DOHH2 (cell line): ENCODE data around the gene FAM228B.

Source experiments
- H3F3A ChIP-seq: fragments of 200-600 bp; sonication (generic), shearing (Covaris generic); 2 replicates; pipeline ENCODE4 v1.6.0; 2016; ENCODE audit warnings: antibody characterized with exemption, mild to moderate bottlenecking; ENCODE audit not compliant: control insufficient read depth, insufficient read depth
- H3K27ac ChIP-seq: fragments of 200-600 bp; sonication (generic); 2 replicates; pipeline ENCODE4 v1.5.1; 2014; ENCODE audit warnings: low read depth, mild to moderate bottlenecking, low read length, moderate library complexity
- H3K27me3 ChIP-seq: fragments of 200-600 bp; sonication (generic); 2 replicates; pipeline ENCODE4 v1.6.1; 2014; ENCODE audit warnings: mild to moderate bottlenecking, low read length, mixed read lengths; ENCODE audit not compliant: control insufficient read depth
- H3K36me3 ChIP-seq: fragments of 200-600 bp; sonication (generic); 2 replicates; pipeline ENCODE4 v1.6.1; 2014; ENCODE audit warnings: mild to moderate bottlenecking, low read length, moderate library complexity, mixed read lengths; ENCODE audit not compliant: control insufficient read depth
- H3K4me1 ChIP-seq: fragments of 200-600 bp; sonication (generic); 2 replicates; pipeline ENCODE4 v1.6.1; 2014; ENCODE audit warnings: mild to moderate bottlenecking, low read length, mixed read lengths; ENCODE audit not compliant: control insufficient read depth
- H3K4me2 ChIP-seq: fragments of 200-600 bp; sonication (generic); 2 replicates; pipeline ENCODE4 v1.6.0; 2014; ENCODE audit warnings: mild to moderate bottlenecking, low read length, moderate library complexity
- H3K4me3 ChIP-seq: fragments of 200-600 bp; sonication (generic); 2 replicates; pipeline ENCODE4 v1.5.1; 2014; ENCODE audit warnings: mild to moderate bottlenecking, low read length, mixed read lengths
- H3K79me2 ChIP-seq: fragments of 200-600 bp; sonication (generic); 2 replicates; pipeline ENCODE4 v1.6.1; 2014; ENCODE audit warnings: mild to moderate bottlenecking, low read length, mixed read lengths; ENCODE audit not compliant: control insufficient read depth
- H3K9me2 ChIP-seq: fragments of 200-600 bp; sonication (generic); replicated peaks from 2 replicates; pipeline ENCODE4 v1.6.1; 2014; ENCODE audit warnings: mild to moderate bottlenecking, low read length, mixed read lengths; ENCODE audit not compliant: control insufficient read depth
- H3K9me3 ChIP-seq: fragments of 200-600 bp; sonication (generic); 2 replicates; pipeline ENCODE4 v1.6.1; 2014; ENCODE audit warnings: antibody characterized with exemption, low read length, mixed read lengths; ENCODE audit not compliant: control insufficient read depth, insufficient read depth
- H4K20me1 ChIP-seq: fragments of 200-600 bp; sonication (generic); 2 replicates; pipeline ENCODE4 v1.6.0; 2014; ENCODE audit warnings: low read depth, mild to moderate bottlenecking, antibody characterized with exemption, low read length, moderate library complexity; ENCODE audit not compliant: control insufficient read depth, insufficient read depth
- EZH2phosphoT487 ChIP-seq: fragments of 200-600 bp; sonication (generic); IDR thresholded peaks from 2 replicates; pipeline ENCODE4 v1.6.1; 2017; ENCODE audit warnings: borderline replicate concordance, mild to moderate bottlenecking, antibody characterized with exemption, low read length, moderate library complexity, mixed read lengths
- TF ChIP-seq, protein P1 (sequence below): fragments of 200-600 bp; sonication (generic); IDR thresholded peaks from one replicate; pipeline ENCODE4 v1.5.1; 2014; ENCODE audit warnings: antibody characterized with exemption, mild to moderate bottlenecking, low read depth, low read length; ENCODE audit not compliant: poor library complexity, severe bottlenecking

The FAM228B gene

DNA sequence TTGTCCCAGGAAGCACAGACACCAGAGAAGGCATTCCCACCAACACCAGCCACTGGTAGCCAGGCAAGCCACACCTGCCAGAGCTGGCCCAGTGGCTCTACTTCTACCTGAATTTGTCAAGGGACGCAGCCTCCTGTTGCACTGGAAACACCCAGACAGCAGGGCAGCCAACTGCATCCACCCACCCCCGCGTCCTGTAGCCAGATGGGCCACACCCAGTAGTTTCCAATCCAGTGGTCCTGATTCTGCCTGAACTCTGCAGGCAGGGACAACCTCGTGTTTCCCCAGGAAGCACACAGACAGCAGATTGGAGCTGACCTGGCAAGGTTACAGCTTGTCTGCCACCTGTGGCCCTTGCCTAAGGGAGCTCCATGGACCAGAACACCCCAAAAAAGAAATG is 18.4 kb upstream of the FAM228B start:
- TF ChIP-seq, protein P1, sequence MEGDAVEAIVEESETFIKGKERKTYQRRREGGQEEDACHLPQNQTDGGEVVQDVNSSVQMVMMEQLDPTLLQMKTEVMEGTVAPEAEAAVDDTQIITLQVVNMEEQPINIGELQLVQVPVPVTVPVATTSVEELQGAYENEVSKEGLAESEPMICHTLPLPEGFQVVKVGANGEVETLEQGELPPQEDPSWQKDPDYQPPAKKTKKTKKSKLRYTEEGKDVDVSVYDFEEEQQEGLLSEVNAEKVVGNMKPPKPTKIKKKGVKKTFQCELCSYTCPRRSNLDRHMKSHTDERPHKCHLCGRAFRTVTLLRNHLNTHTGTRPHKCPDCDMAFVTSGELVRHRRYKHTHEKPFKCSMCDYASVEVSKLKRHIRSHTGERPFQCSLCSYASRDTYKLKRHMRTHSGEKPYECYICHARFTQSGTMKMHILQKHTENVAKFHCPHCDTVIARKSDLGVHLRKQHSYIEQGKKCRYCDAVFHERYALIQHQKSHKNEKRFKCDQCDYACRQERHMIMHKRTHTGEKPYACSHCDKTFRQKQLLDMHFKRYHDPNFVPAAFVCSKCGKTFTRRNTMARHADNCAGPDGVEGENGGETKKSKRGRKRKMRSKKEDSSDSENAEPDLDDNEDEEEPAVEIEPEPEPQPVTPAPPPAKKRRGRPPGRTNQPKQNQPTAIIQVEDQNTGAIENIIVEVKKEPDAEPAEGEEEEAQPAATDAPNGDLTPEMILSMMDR = no peak
- no peak for TF ChIP-seq EZH2phosphoT487
- H3K4me1 ChIP-seq = peaks cover 22% of the 10 kb centered on the region
- H3K4me3 ChIP-seq = peak overlapping the region; percentile 18; the same call in 1 of the 2 replicates
- H3K27ac ChIP-seq = no peak overlapping the region
- H3K36me3 ChIP-seq = no peaks in the 10 kb centered on the region
- 0 out of 2 replicates have a peak, but pooled peaks cover 4% of the 10 kb centered on the region for H3K9me3 ChIP-seq
- no peaks in the 10 kb centered on the region for H3K27me3 ChIP-seq
- no peaks in the 10 kb centered on the region for H3F3A ChIP-seq
- H3K79me2 ChIP-seq = no peaks in the 10 kb centered on the region
- H3K9me2 ChIP-seq = no peaks in the 10 kb centered on the region
- H4K20me1 ChIP-seq = no peaks in the 10 kb centered on the region
- H3K4me2 ChIP-seq = peak overlapping the region; percentile 44

DNA sequence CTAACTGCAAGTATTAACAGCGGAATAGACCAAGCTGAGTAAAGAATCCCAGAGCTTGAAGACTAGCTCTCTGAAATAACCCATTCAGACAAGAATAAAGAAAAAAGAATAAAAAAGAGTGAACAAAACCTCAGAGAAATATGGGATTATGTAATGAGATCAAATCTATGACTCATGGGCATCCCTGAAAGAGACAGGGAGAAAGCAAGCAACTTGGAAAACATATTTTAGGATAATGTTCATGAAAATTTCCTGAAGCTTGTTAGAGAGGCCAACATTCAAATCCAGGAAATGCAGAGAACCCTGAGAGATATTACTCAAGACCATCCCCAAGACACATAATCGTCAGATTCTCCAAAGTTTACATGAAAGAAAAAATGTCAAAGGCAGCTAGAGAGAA is 17.5 kb upstream of the FAM228B start:
- Histone ChIP-seq H3K9me3 (0 out of 2 replicates have a peak, but pooled peaks cover 4% of the 10 kb centered on the region), H3K79me2 (no peaks in the 10 kb centered on the region), H3K9me2 (no peaks in the 10 kb centered on the region), H3F3A (no peaks in the 10 kb centered on the region), H3K4me3 (no peak overlapping the region), H3K27me3 (no peaks in the 10 kb centered on the region), H4K20me1 (no peaks in the 10 kb centered on the region), H3K4me2 (no peak overlapping the region), H3K36me3 (no peaks in the 10 kb centered on the region), H3K4me1 (peaks cover 22% of the 10 kb centered on the region), H3K27ac (no peak overlapping the region)
- no peak for TF ChIP-seq EZH2phosphoT487
- TF ChIP-seq, protein P1 = no peak

DNA sequence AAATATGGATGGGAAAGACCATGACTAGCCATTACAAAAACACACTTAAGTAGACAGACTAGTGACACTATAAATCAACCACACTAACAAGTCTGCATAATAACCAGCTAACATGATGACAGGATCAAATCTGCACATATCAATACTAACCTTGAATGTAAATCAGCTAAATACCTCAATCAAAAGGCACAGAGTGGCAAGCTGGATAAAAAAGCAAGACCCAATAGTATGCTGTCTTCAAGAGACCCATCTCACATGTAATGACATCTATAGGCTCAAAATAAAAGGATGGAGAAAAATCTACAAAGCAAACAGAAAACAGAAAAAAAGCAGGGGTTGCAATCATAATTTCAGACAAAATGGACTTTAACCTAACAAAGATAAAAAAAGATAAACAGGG is 16.5 kb upstream of the FAM228B start:
- Histone ChIP-seq H3K36me3 (no peaks in the 10 kb centered on the region), H4K20me1 (no peaks in the 10 kb centered on the region), H3K4me2 (no peak overlapping the region), H3F3A (no peaks in the 10 kb centered on the region), H3K9me3 (0 out of 2 replicates have a peak, but pooled peaks cover 4% of the 10 kb centered on the region), H3K4me3 (no peak overlapping the region), H3K4me1 (peaks cover 22% of the 10 kb centered on the region), H3K79me2 (no peaks in the 10 kb centered on the region), H3K27ac (no peak overlapping the region), H3K27me3 (no peaks in the 10 kb centered on the region), H3K9me2 (no peaks in the 10 kb centered on the region)
- TF ChIP-seq EZH2phosphoT487 = no peak
- TF ChIP-seq, protein P1 = no peak
